H9 (cell line): ENCODE measurements around the gene TTC9. TPM values are rescaled to one million over a fixed set of nuclear protein-coding genes. Genes with fewer than 3 reads are reported as not detected.

Experiments
- DNase-seq: peaks from one replicate; pipeline ENCODE4 v3.0.0-alpha.2; 2017
- H2AFZ ChIP-seq: one replicate; pipeline ENCODE4 v1.6.1; 2013; ENCODE audit warnings: mild to moderate bottlenecking, low read length, control low read depth, moderate library complexity
- H2AK5ac ChIP-seq: 2 replicates; pipeline ENCODE4 v1.6.1; 2013; ENCODE audit warnings: low read length, control low read depth, mixed read lengths; ENCODE audit not compliant: insufficient read length
- H2BK120ac ChIP-seq: one replicate; pipeline ENCODE4 v1.6.1; 2013; ENCODE audit warnings: low read depth, mild to moderate bottlenecking, low read length, control low read depth, inconsistent platforms; ENCODE audit not compliant: poor library complexity, severe bottlenecking
- H2BK12ac ChIP-seq: 2 replicates; pipeline ENCODE4 v1.6.1; 2013; ENCODE audit warnings: low read length, control low read depth, mixed read lengths, low read depth; ENCODE audit not compliant: insufficient read length
- H2BK15ac ChIP-seq: 2 replicates; pipeline ENCODE4 v1.6.1; 2013; ENCODE audit warnings: low read depth, low read length, control low read depth
- H2BK20ac ChIP-seq: one replicate; pipeline ENCODE4 v1.6.1; 2013; ENCODE audit warnings: low read depth, mild to moderate bottlenecking, low read length, control low read depth, inconsistent platforms; ENCODE audit not compliant: poor library complexity, severe bottlenecking
- H2BK5ac ChIP-seq: 2 replicates; pipeline ENCODE4 v1.6.1; 2013; ENCODE audit warnings: low read length, control low read depth, mixed read lengths; ENCODE audit not compliant: insufficient read length
- H3K14ac ChIP-seq: 2 replicates; pipeline ENCODE4 v1.6.1; 2013; ENCODE audit warnings: low read length, control low read depth; ENCODE audit not compliant: insufficient read depth
- H3K18ac ChIP-seq: 2 replicates; pipeline ENCODE4 v1.6.1; 2013; ENCODE audit warnings: low read depth, mild to moderate bottlenecking, mixed read lengths, low read length, control low read depth; ENCODE audit not compliant: insufficient read length
- H3K23ac ChIP-seq: 2 replicates; pipeline ENCODE4 v1.6.1; 2013; ENCODE audit warnings: low read length, control low read depth, mixed read lengths, low read depth; ENCODE audit not compliant: insufficient read length
- H3K23me2 ChIP-seq: 2 replicates; pipeline ENCODE4 v1.6.1; 2013; ENCODE audit warnings: low read depth, mild to moderate bottlenecking, mixed read lengths, low read length, control low read depth; ENCODE audit not compliant: insufficient read length, poor library complexity, severe bottlenecking
- H3K27ac ChIP-seq: 2 replicates; pipeline ENCODE4 v1.5.1; 2013; ENCODE audit warnings: low read length, control low read depth, mixed read lengths, low read depth; ENCODE audit not compliant: insufficient read length
- H3K27me3 ChIP-seq: 2 replicates; pipeline ENCODE4 v1.6.1; 2013; ENCODE audit warnings: low read length, control low read depth, inconsistent platforms; ENCODE audit not compliant: insufficient read depth
- H3K4ac ChIP-seq: 2 replicates; pipeline ENCODE4 v1.6.1; 2013; ENCODE audit warnings: low read depth, mild to moderate bottlenecking, control low read depth, inconsistent platforms, low read length, moderate library complexity
- H3K4me1 ChIP-seq: 2 replicates; pipeline ENCODE4 v1.6.1; 2013; ENCODE audit warnings: low read length, control low read depth, inconsistent platforms; ENCODE audit not compliant: insufficient read depth
- H3K4me2 ChIP-seq: 2 replicates; pipeline ENCODE4 v1.6.1; 2013; ENCODE audit warnings: low read length, control low read depth, mixed read lengths; ENCODE audit not compliant: insufficient read length, insufficient read depth
- H3K56ac ChIP-seq: 2 replicates; pipeline ENCODE4 v1.6.1; 2013; ENCODE audit warnings: low read depth, mild to moderate bottlenecking, mixed read lengths, low read length, control low read depth; ENCODE audit not compliant: insufficient read length
- H3K79me1 ChIP-seq: 2 replicates; pipeline ENCODE4 v1.6.1; 2013; ENCODE audit warnings: low read depth, mild to moderate bottlenecking, moderate library complexity, low read length, control low read depth, inconsistent platforms; ENCODE audit not compliant: insufficient read depth, poor library complexity, severe bottlenecking
- H3K79me2 ChIP-seq: 2 replicates; pipeline ENCODE4 v1.6.1; 2013; ENCODE audit warnings: low read length, control low read depth, inconsistent platforms; ENCODE audit not compliant: insufficient read depth
- H3K9ac ChIP-seq: 2 replicates; pipeline ENCODE4 v1.6.1; 2013; ENCODE audit warnings: low read length, control low read depth, mixed read lengths; ENCODE audit not compliant: insufficient read length; ENCODE audit errors: extremely low read depth
- H3K9me3 ChIP-seq: one replicate; pipeline ENCODE4 v1.6.1; 2013; ENCODE audit warnings: low read depth, low read length, inconsistent platforms; ENCODE audit not compliant: control insufficient read depth
- H3T11ph ChIP-seq: one replicate; pipeline ENCODE4 v1.6.1; 2013; ENCODE audit warnings: mild to moderate bottlenecking, low read length, control low read depth, inconsistent platforms
- H4K20me1 ChIP-seq: one replicate; pipeline ENCODE4 v1.6.1; 2013; ENCODE audit not compliant: control insufficient read depth, insufficient read length, insufficient read depth
- H4K5ac ChIP-seq: 2 replicates; pipeline ENCODE4 v1.6.1; 2013; ENCODE audit warnings: low read depth, mild to moderate bottlenecking, mixed read lengths, low read length, control low read depth; ENCODE audit not compliant: insufficient read length
- H4K8ac ChIP-seq: replicated peaks from 2 replicates; pipeline ENCODE4 v1.6.1; 2013; ENCODE audit warnings: low read length, control low read depth, mixed read lengths, low read depth; ENCODE audit not compliant: insufficient read length
- H4K91ac ChIP-seq: 2 replicates; pipeline ENCODE4 v1.6.1; 2013; ENCODE audit warnings: low read depth, mild to moderate bottlenecking, moderate library complexity, mixed read lengths, low read length, control low read depth; ENCODE audit not compliant: insufficient read length
- H3K27ac Mint-ChIP-seq, 3 experiments: 2 replicates in 2 of 3; 3 replicates in 1 of 3; pipeline ENCODE4 v1.8.0; 2020 to 2021; ENCODE audit warnings: mixed read lengths in 3 of 3, mild to moderate bottlenecking in 1 of 3, moderate library complexity in 1 of 3
- H3K27me3 Mint-ChIP-seq: 2 replicates; pipeline ENCODE4 v1.8.0; 2021; ENCODE audit warnings: low read depth, mild to moderate bottlenecking, moderate library complexity, mixed read lengths
- H3K36me3 Mint-ChIP-seq, 3 experiments: 2 replicates in 2 of 3; 3 replicates in 1 of 3; pipeline ENCODE4 v1.8.0; 2020 to 2021; ENCODE audit warnings: low read depth in 3 of 3, mixed read lengths in 3 of 3; ENCODE audit not compliant: insufficient read depth in 1 of 3
- H3K4me1 Mint-ChIP-seq, 2 experiments: 2 replicates each; pipeline ENCODE4 v1.8.0; 2020; ENCODE audit warnings: mixed read lengths in 2 of 2
- H3K4me3 Mint-ChIP-seq, 2 experiments: 2 replicates in 1 of 2; 3 replicates in 1 of 2; pipeline ENCODE4 v1.8.0; 2020 to 2021; ENCODE audit warnings: mild to moderate bottlenecking in 2 of 2, mixed read lengths in 2 of 2, moderate library complexity in 1 of 2
- H3K9me3 Mint-ChIP-seq, 2 experiments: 2 replicates in 1 of 2; 3 replicates in 1 of 2; pipeline ENCODE4 v1.8.0; 2020; ENCODE audit warnings: mild to moderate bottlenecking in 2 of 2, mixed read lengths in 2 of 2, moderate library complexity in 1 of 2
- CTCF ChIP-seq: fragments of 200-600 bp; sonication (generic); conservative IDR thresholded peaks from 3 replicates; pipeline ENCODE4 v1.8.0; 2021; ENCODE audit warnings: antibody characterized with exemption, mild to moderate bottlenecking
- WGBS: extraction: QIAGEN DNeasy Blood & Tissue Kit; methylation state at CpG from one replicate; pipeline ENCODE4 v1.1.7; 2013; ENCODE audit warnings: missing lambda C conversion rate, low lambda C conversion rate, mixed read lengths; ENCODE audit not compliant: insufficient read length; ENCODE audit errors: extremely low coverage; 5-methylcytosine and 5-hydroxymethylcytosine counted together
- total RNA-seq: library from RNA; stranded (reverse); gene quantifications from 2 replicates; pipeline ENCODE4 v1.2.1, GENCODE V29; 2021

TTC9 gene
- total RNA-seq, 1 experiment from 2014 or later, result 17.4 TPM

- H3K23me2 ChIP-seq, result peaks cover 6% of the 10 kb centered on the region
- H3K27me3 Mint-ChIP-seq, result peaks cover 1% of the 10 kb centered on the region; the same call in 1 of the 2 replicates
- no peak overlapping the region for H2AK5ac ChIP-seq
- WGBS, result no CpG with 5 or more reads among the region's 6 CpGs
- H3K9ac ChIP-seq, result no peak overlapping the region
- TF ChIP-seq CTCF, result no peak
- no peaks in the 10 kb centered on the region for H3K9me3 ChIP-seq
- H4K91ac ChIP-seq, result no peak overlapping the region
- no peak overlapping the region for H3K4ac ChIP-seq
- H3K79me2 ChIP-seq, result peaks cover 2% of the 10 kb centered on the region; the same call in 1 of the 2 replicates
- H4K20me1 ChIP-seq, result no peaks in the 10 kb centered on the region
- H2BK12ac ChIP-seq, result no peak overlapping the region
- H2BK20ac ChIP-seq, result no peak overlapping the region
- H3K27ac Mint-ChIP-seq, result no peak overlapping the region
- no peak overlapping the region for H3K27ac ChIP-seq
- H3K9me3 Mint-ChIP-seq, result peaks cover 4 to 5% of the 10 kb centered on the region in 2 experiments; a peak in 4 of 5 replicates
- H3K4me2 ChIP-seq, result no peak overlapping the region
- no peak overlapping the region for H3K23ac ChIP-seq
- H3K4me1 ChIP-seq, result peaks cover 5% of the 10 kb centered on the region
- peaks cover 2 to 12% (median 5%) of the 10 kb centered on the region in 3 experiments; a peak in 5 of 7 replicates for H3K36me3 Mint-ChIP-seq
- no peak overlapping the region for H3K56ac ChIP-seq
- no peak overlapping the region for H3K14ac ChIP-seq
- no peak overlapping the region for H4K8ac ChIP-seq
- no peak overlapping the region for H4K5ac ChIP-seq
- H3K4me3 Mint-ChIP-seq, result no peak overlapping the region
- H3K18ac ChIP-seq, result no peak overlapping the region
- peaks cover 13 to 14% of the 10 kb centered on the region in 2 experiments for H3K4me1 Mint-ChIP-seq
- DNase-seq, result no peak
- H2BK5ac ChIP-seq, result no peak overlapping the region
- H2AFZ ChIP-seq, result no peak overlapping the region
- no peaks in the 10 kb centered on the region for H3K27me3 ChIP-seq
- H3T11ph ChIP-seq, result no peak overlapping the region
- no peak overlapping the region for H2BK15ac ChIP-seq
- H2BK120ac ChIP-seq, result no peak overlapping the region
- H3K79me1 ChIP-seq, result no peaks in the 10 kb centered on the region
Observed at GRCh38 chr14:70635971-70636595, 5.6 kb upstream of the TTC9 start.
